ENCODE measurements around the gene PTPN13.

Gene PTPN13

DNA sequence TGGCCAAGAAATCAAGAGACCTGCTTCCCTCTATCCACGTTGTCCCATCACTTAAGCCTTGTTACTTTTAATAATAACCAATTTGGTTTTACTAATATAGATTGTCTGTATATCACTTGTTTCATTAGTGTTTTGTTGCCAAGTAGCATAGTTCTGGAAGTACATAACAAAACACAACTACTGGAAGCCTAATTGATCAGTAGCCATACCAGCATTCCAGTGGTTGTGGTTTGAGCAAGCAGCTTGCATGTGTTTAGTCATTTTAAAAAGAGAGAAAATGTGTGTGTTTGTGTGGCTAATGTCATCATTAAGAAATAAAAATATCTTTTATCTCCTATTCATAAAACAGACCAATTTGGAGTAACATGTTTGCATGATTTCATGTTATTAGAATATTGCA is 70.8 kb downstream of the PTPN13 start:
- TF ChIP-seq, protein P1, sequence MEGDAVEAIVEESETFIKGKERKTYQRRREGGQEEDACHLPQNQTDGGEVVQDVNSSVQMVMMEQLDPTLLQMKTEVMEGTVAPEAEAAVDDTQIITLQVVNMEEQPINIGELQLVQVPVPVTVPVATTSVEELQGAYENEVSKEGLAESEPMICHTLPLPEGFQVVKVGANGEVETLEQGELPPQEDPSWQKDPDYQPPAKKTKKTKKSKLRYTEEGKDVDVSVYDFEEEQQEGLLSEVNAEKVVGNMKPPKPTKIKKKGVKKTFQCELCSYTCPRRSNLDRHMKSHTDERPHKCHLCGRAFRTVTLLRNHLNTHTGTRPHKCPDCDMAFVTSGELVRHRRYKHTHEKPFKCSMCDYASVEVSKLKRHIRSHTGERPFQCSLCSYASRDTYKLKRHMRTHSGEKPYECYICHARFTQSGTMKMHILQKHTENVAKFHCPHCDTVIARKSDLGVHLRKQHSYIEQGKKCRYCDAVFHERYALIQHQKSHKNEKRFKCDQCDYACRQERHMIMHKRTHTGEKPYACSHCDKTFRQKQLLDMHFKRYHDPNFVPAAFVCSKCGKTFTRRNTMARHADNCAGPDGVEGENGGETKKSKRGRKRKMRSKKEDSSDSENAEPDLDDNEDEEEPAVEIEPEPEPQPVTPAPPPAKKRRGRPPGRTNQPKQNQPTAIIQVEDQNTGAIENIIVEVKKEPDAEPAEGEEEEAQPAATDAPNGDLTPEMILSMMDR (IDR thresholded peaks at IDR 0.05; ENCODE audit: extremely low read depth, insufficient read depth, missing control alignments) = no peak
- in situ Hi-C loops (cut with MboI; ENCODE audit: low pct_unique_long_range_greater_than_20kb, low sequenced_read_pairs, unreplicated experiment) = no loop called here
- no peak for DNase-seq (ENCODE audit: low spot score)

DNA sequence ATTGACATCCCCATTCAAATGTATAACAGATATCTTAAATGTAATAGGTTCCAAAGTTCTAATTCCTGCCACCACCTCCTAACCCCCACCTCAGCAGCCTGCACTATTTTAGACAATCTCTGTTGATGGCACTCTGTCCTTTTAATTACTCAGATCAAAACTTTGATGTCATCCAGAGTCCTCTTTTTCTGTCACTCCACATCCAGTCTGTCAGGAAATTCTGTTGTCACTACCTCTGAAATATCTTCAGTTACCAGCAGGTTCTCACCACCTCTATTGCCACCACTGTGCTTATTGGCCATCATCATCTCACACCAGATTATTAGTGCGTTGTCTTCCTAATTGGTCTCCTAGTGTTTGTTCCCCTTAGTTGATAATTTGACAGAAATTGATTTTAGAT is 76.2 kb downstream of the PTPN13 start:
- no peak for DNase-seq (ENCODE audit: low spot score)
- TF ChIP-seq, protein P1 (IDR thresholded peaks at IDR 0.05; ENCODE audit: extremely low read depth, insufficient read depth, missing control alignments) = no peak
- in situ Hi-C loops (cut with MboI; ENCODE audit: low pct_unique_long_range_greater_than_20kb, low sequenced_read_pairs, unreplicated experiment) = no loop called here

DNA sequence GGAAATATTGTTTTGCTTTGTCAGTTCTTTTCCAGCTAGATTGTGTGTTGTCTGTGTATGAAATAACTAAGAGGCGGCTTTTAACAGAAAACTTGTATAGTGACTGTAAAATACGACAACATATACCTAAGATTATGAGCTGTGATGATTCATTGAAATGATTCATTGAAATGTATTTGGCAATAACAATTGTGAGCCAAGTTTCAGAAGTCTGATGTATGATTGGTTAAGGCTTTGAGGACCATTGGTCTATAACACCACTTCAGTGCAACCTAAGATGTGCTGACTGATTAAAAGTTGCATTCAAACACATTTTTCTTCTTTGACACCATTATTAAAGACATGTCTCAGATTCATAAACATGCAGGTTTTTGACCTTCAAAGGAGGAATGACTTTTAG is 76.6 kb downstream of the PTPN13 start:
- no peak for DNase-seq (ENCODE audit: low spot score)
- in situ Hi-C loops (cut with MboI; ENCODE audit: low pct_unique_long_range_greater_than_20kb, low sequenced_read_pairs, unreplicated experiment) = no loop called here
- TF ChIP-seq, protein P1 (IDR thresholded peaks at IDR 0.05; ENCODE audit: extremely low read depth, insufficient read depth, missing control alignments) = no peak

DNA sequence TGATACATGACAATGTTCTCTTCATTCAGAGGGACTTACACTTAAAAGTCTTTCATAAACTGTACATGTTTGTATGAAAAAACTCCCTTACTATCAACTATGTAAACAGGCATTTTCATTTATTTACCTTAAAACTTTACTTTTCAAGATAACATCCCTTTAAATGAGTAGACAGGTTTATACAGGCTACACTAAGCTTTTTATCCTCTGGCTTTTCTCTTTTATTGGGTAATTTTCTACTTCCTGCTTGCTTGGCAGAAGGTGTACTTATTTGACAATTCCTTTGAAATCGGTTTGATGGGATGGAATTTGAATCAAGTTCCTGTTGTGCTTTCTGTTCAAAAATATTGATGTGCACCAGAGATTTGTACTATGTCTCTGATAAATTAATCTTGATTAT is 81.4 kb downstream of the PTPN13 start:
- TF ChIP-seq, protein P1 (IDR thresholded peaks at IDR 0.05; ENCODE audit: extremely low read depth, insufficient read depth, missing control alignments) = no peak
- DNase-seq (ENCODE audit: low spot score) = no peak
- in situ Hi-C loops (cut with MboI; ENCODE audit: low pct_unique_long_range_greater_than_20kb, low sequenced_read_pairs, unreplicated experiment) = no loop called here

DNA sequence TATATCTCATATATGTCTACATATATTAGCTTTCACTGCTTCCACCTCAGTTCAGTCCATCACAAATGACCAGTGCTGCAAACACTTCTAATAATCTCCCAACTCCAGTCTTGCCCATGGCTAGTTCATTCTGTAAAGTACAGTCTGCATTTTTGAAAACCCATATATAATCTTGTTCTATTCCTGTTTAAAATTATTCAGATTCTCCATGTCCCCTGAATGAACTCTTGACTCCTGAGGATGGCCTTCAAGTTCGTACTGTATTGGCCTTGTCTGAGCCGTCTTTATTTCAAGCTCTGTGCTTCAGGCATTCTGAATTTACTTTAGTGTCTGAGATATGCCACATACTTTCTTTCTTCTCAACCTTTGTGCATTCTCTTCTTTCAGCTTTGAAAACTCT is 84.7 kb downstream of the PTPN13 start:
- TF ChIP-seq, protein P1 (IDR thresholded peaks at IDR 0.05; ENCODE audit: extremely low read depth, insufficient read depth, missing control alignments) = no peak
- in situ Hi-C loops (cut with MboI; ENCODE audit: low pct_unique_long_range_greater_than_20kb, low sequenced_read_pairs, unreplicated experiment) = no loop called here
- DNase-seq (ENCODE audit: low spot score) = no peak

DNA sequence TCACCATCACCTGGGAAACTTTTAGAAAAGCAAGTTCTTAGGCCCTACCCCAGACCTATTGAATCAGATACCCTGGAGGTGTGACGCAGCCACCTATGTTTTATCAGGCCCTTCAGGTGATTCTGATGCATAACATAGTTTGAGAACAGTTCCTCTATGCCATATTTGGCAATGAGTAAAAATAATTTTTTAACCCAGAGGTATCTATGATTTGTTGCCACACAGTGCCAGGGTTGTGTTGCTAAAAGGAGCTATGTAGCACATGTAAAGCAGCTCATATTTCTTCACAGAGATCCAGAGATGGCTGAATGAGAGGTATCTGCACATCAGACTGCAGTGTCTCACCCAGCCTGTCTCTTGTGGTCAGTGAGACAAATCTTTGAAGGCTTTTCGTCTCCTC is 85.3 kb downstream of the PTPN13 start:
- TF ChIP-seq, protein P1 (IDR thresholded peaks at IDR 0.05; ENCODE audit: extremely low read depth, insufficient read depth, missing control alignments) = no peak
- in situ Hi-C loops (cut with MboI; ENCODE audit: low pct_unique_long_range_greater_than_20kb, low sequenced_read_pairs, unreplicated experiment) = no loop called here
- DNase-seq (ENCODE audit: low spot score) = no peak

DNA sequence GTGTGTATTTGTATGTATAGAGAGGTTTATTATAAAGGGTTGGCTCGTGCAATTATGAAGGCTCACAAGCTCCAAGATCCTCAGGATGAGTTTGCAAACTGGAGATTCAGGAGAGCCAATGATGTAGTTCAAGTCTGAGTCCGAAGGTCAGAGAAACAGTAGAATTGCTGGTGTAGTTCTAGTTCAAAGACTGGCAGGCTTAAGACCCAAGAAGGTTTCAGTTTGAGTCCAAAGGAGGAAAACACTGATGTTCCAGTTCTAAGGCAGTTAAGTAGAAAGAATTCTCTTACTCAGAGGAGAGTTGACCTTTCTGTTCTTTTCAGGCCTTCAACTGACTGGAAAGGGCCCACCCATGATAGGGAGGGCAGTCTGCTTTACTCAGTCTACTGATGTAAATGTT is 89.1 kb downstream of the PTPN13 start:
- no peak for DNase-seq (ENCODE audit: low spot score)
- in situ Hi-C loops (cut with MboI; ENCODE audit: low pct_unique_long_range_greater_than_20kb, low sequenced_read_pairs, unreplicated experiment) = no loop called here
- TF ChIP-seq, protein P1 (IDR thresholded peaks at IDR 0.05; ENCODE audit: extremely low read depth, insufficient read depth, missing control alignments) = no peak
